Nephron (organoid): Measurements from ENCODE around the gene CHST2.

Experiments used
- H3K27ac Mint-ChIP-seq, 3 experiments: 2 replicates each; pipeline ENCODE4 v1.8.0; 2020; ENCODE audit warnings: mixed read lengths in 3 of 3, mild to moderate bottlenecking in 2 of 3, moderate library complexity in 1 of 3
- H3K27me3 Mint-ChIP-seq: 2 replicates; pipeline ENCODE4 v1.8.0; 2021; ENCODE audit warnings: low read depth, mild to moderate bottlenecking, moderate library complexity, mixed read lengths
- H3K36me3 Mint-ChIP-seq: 2 replicates; pipeline ENCODE4 v1.8.0; 2020; ENCODE audit warnings: low read depth, mixed read lengths
- H3K4me1 Mint-ChIP-seq: 2 replicates; pipeline ENCODE4 v1.8.0; 2020; ENCODE audit warnings: mixed read lengths
- H3K4me3 Mint-ChIP-seq, 3 experiments: 2 replicates each; pipeline ENCODE4 v1.8.0; 2020; ENCODE audit warnings: mild to moderate bottlenecking in 3 of 3, mixed read lengths in 3 of 3, moderate library complexity in 2 of 3
- H3K9me3 Mint-ChIP-seq: 2 replicates; pipeline ENCODE4 v1.8.0; 2020; ENCODE audit warnings: mixed read lengths
- TF ChIP-seq, protein P1 (sequence below), 3 experiments: fragments of 200-600 bp; sonication (generic); IDR thresholded peaks; one replicate each; pipeline ENCODE4 v1.5.0; 2021; ENCODE audit warnings: antibody characterized with exemption in 3 of 3; ENCODE audit not compliant: unreplicated experiment in 3 of 3

Gene CHST2

DNA sequence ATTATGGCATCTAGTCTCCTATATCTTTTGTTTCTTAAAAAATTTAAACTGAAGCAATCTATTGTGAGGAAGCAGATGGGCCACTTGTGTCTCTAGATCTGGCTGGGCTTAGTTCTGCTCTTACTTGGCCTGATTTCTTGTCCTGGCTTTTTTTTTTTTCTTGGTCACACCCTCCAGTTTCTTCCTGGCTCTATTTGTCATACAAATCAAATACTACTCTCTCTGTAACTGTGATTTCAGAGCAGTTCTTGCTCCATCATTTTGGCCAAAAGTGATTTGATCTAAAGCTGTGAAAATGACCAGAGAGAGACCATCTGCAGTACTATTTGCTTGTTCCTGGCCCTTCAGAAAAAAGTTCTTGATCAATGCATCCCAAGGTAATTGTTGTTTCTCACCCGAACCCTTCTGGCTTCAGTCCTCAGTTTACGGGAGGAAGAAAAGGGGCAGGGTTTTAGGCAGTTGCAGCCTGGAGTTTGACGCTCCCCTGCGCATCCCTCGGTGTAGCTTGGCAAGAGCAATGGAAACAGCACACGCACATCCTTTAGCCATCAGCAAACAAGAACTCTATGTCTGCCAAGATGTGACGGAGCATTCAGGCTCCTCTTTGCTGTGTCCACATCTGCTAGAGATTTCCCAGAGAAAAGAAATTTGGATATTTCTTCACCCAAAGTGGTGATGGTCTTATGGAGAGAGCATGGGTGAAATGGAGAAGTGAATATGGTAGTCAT, 31.6 kb downstream of the CHST2 start:
- Mint-ChIP-seq H3K27ac (peak overlapping the region in 2 of 3 experiments; percentile 21 to 77), H3K4me3 (no peak overlapping the region), H3K27me3 (peaks cover 10% of the 10 kb centered on the region), H3K36me3 (no peaks in the 10 kb centered on the region), H3K9me3 (no peaks in the 10 kb centered on the region), H3K4me1 (peaks cover 42% of the 10 kb centered on the region)
- TF ChIP-seq, protein P1, sequence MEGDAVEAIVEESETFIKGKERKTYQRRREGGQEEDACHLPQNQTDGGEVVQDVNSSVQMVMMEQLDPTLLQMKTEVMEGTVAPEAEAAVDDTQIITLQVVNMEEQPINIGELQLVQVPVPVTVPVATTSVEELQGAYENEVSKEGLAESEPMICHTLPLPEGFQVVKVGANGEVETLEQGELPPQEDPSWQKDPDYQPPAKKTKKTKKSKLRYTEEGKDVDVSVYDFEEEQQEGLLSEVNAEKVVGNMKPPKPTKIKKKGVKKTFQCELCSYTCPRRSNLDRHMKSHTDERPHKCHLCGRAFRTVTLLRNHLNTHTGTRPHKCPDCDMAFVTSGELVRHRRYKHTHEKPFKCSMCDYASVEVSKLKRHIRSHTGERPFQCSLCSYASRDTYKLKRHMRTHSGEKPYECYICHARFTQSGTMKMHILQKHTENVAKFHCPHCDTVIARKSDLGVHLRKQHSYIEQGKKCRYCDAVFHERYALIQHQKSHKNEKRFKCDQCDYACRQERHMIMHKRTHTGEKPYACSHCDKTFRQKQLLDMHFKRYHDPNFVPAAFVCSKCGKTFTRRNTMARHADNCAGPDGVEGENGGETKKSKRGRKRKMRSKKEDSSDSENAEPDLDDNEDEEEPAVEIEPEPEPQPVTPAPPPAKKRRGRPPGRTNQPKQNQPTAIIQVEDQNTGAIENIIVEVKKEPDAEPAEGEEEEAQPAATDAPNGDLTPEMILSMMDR (IDR thresholded peaks at IDR 0.05; ENCODE audit: unreplicated experiment in 3 of 3): no peak

DNA sequence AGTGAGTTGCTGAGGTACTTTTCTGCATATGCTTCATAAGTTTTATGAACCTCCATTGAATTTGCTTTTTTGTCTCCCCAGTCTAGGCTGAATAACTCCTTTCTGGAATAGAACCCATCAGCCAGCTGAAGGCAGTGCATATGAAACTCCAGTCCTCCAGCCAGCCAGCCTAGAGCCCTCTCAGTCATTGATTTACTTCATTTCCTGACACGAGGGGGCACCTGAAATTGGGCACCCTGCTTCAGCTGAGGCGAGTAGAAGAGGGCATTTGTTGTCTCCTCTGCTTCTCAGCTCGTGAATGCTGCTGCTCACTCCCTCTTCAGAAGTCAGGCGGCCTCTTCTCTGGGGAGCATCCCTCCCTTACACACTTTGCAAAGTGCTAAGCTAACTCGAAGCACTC, 32.5 kb downstream of the CHST2 start:
- H3K27ac Mint-ChIP-seq: peak overlapping the region in 2 of 3 experiments; percentile 21 to 77
- H3K4me1 Mint-ChIP-seq: peaks cover 34% of the 10 kb centered on the region
- peaks cover 10% of the 10 kb centered on the region for H3K27me3 Mint-ChIP-seq
- H3K4me3 Mint-ChIP-seq: no peak overlapping the region
- TF ChIP-seq, protein P1 (IDR thresholded peaks at IDR 0.05; ENCODE audit: unreplicated experiment in 3 of 3): no peak
- H3K36me3 Mint-ChIP-seq: no peaks in the 10 kb centered on the region
- no peaks in the 10 kb centered on the region for H3K9me3 Mint-ChIP-seq

DNA sequence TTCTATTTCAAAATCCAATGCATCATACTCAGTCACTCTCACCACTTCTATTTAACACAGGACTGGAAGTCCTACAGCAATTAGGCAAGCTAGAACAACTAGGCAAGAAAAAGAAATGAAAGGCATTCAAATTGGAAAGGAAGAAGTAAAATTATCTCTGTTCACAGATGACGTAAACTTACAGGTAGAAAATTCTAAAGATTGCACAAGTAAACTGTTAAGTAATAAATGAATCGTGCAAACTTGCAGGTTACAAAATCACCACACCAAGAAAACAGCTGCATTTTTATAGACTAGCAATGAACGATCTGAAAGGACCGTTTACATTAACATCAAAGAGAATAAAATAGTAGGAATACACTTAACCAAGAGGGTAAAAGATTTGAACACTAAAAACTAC, 36.2 kb downstream of the CHST2 start:
- H3K27ac Mint-ChIP-seq: no peak overlapping the region
- TF ChIP-seq, protein P1 (IDR thresholded peaks at IDR 0.05; ENCODE audit: unreplicated experiment in 3 of 3): no peak
- no peak overlapping the region for H3K4me3 Mint-ChIP-seq
- peaks cover 32% of the 10 kb centered on the region for H3K4me1 Mint-ChIP-seq
- H3K36me3 Mint-ChIP-seq: no peaks in the 10 kb centered on the region
- peaks cover 7% of the 10 kb centered on the region for H3K27me3 Mint-ChIP-seq
- no peaks in the 10 kb centered on the region for H3K9me3 Mint-ChIP-seq

DNA sequence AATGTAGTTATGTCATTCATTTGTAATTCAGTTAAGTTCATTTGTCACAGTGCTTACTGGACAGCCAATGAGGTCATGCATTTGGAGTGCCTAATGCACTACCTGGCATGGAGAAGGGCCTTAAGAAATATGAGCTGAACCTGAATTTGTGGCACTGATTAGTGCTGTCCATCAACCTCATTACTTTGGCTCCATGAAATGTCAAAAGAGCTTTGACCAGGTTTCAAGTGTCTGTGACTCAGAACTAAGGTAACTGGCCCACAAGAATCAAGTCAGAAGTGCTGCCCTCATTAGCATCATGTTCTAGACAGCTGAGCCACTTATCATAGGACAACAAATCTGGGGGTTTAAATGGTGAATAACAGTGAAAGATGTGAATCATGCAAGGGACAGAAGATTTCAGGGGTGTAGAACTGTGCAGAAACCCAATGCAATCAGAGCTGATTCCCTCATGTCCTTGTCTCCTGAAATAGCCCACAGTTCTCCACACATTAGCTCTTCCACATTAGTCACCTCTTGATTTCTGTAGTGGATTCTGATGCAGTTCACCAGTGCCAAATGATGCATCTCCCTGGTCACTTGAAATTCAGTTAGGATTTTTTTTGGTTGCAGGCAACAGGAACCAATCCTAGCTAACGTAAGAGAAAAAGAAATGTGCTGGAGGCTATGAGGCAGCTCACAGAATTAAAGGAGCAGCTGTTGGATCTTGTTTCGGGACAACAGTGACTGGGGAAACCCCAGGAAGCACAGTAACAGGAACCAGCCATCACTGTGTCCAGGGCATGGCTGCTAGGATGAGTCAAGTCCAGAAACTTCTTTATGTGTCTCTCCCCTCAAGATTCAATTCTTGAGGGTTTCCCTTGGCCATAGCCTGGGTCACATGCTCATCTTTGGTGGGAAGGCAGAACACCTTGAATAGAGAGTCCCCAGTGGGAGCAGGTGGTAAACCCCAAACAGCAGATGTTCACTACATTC, 38.7 kb downstream of the CHST2 start:
- H3K4me3 Mint-ChIP-seq: no peak overlapping the region
- TF ChIP-seq, protein P1 (IDR thresholded peaks at IDR 0.05; ENCODE audit: unreplicated experiment in 3 of 3): no peak
- no peaks in the 10 kb centered on the region for H3K9me3 Mint-ChIP-seq
- no peaks in the 10 kb centered on the region for H3K36me3 Mint-ChIP-seq
- H3K27me3 Mint-ChIP-seq: no peaks in the 10 kb centered on the region
- peaks cover 18% of the 10 kb centered on the region for H3K4me1 Mint-ChIP-seq
- no peak overlapping the region for H3K27ac Mint-ChIP-seq

DNA sequence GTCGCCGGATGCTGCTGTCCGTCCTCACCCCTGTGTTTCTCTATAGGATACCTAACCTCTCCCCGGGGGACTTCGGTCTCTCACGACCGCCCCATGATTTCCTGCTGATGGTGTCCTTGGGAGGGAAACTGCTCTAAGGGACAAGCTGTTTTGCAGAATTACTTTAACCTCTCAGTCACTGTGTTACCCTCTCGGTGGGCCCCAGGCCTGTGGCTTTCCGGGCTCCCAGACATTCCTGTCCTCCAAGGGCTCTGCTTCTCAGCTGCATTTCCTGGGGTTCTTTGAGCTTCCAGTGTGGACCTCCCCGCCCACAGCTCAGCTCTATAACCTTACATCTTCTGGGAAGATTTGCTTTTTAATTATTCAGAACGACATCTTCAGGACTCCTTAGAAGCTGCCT, 40.9 kb downstream of the CHST2 start:
- no peak overlapping the region for H3K4me3 Mint-ChIP-seq
- H3K9me3 Mint-ChIP-seq: no peaks in the 10 kb centered on the region
- no peaks in the 10 kb centered on the region for H3K36me3 Mint-ChIP-seq
- TF ChIP-seq, protein P1 (IDR thresholded peaks at IDR 0.05; ENCODE audit: unreplicated experiment in 3 of 3): no peak
- H3K27me3 Mint-ChIP-seq: no peaks in the 10 kb centered on the region
- H3K27ac Mint-ChIP-seq: peak overlapping the region; percentile 63 to 89 (median 75)
- peaks cover 38% of the 10 kb centered on the region for H3K4me1 Mint-ChIP-seq
